Mesendoderm (in vitro differentiated cells): Measurements from ENCODE around the gene ZNF680. TPM values are rescaled to one million over a fixed set of nuclear protein-coding genes. Genes with fewer than 3 reads are reported as not detected.

ENCODE experiments used
- DNase-seq: peaks from one replicate; pipeline ENCODE4 v3.0.0; 2013
- H2AK5ac ChIP-seq: 2 replicates; pipeline ENCODE4 v1.6.1; 2013; ENCODE audit warnings: low read length, inconsistent platforms
- H2BK120ac ChIP-seq: 2 replicates; pipeline ENCODE4 v1.6.1; 2013; ENCODE audit warnings: low read depth, mild to moderate bottlenecking, low read length, moderate library complexity, mixed read lengths
- H2BK15ac ChIP-seq: replicated peaks from 2 replicates; pipeline ENCODE4 v1.6.1; 2013; ENCODE audit warnings: low read depth, mild to moderate bottlenecking, moderate library complexity
- H2BK5ac ChIP-seq: 2 replicates; pipeline ENCODE4 v1.6.1; 2013; ENCODE audit warnings: low read length, inconsistent platforms
- H3K18ac ChIP-seq: 2 replicates; pipeline ENCODE4 v1.6.1; 2013; ENCODE audit warnings: mild to moderate bottlenecking, low read length, mixed read lengths
- H3K23ac ChIP-seq: one replicate; pipeline ENCODE4 v1.6.1; 2013; ENCODE audit warnings: low read length
- H3K27ac ChIP-seq: 2 replicates; pipeline ENCODE4 v1.5.1; 2013; ENCODE audit warnings: low read depth, mild to moderate bottlenecking, inconsistent platforms, low read length, moderate library complexity
- H3K27me3 ChIP-seq: 2 replicates; pipeline ENCODE4 v1.6.1; 2013; ENCODE audit warnings: low read length, control low read depth, mild to moderate bottlenecking, inconsistent platforms; ENCODE audit not compliant: insufficient read depth, poor library complexity
- H3K36me3 ChIP-seq: 2 replicates; pipeline ENCODE4 v1.6.1; 2013; ENCODE audit warnings: low read length, inconsistent platforms; ENCODE audit not compliant: control insufficient read depth, insufficient read depth
- H3K4ac ChIP-seq: one replicate; pipeline ENCODE4 v1.6.1; 2013; ENCODE audit warnings: low read depth, mild to moderate bottlenecking, low read length, moderate library complexity
- H3K4me1 ChIP-seq: 2 replicates; pipeline ENCODE4 v1.6.1; 2013; ENCODE audit warnings: low read depth, low read length, inconsistent platforms; ENCODE audit not compliant: control insufficient read depth
- H3K4me2 ChIP-seq: 2 replicates; pipeline ENCODE4 v1.6.1; 2013; ENCODE audit warnings: low read length
- H3K4me3 ChIP-seq: 2 replicates; pipeline ENCODE4 v1.5.1; 2013; ENCODE audit warnings: mild to moderate bottlenecking, low read length
- H3K56ac ChIP-seq: one replicate; pipeline ENCODE4 v1.6.1; 2013; ENCODE audit warnings: low read length
- H3K79me1 ChIP-seq: 2 replicates; pipeline ENCODE4 v1.6.1; 2013; ENCODE audit warnings: low read length, inconsistent platforms
- H3K79me2 ChIP-seq: 2 replicates; pipeline ENCODE4 v1.6.1; 2013; ENCODE audit warnings: mild to moderate bottlenecking, low read length; ENCODE audit not compliant: control insufficient read depth, insufficient read depth
- H3K9ac ChIP-seq: 2 replicates; pipeline ENCODE4 v1.6.1; 2013; ENCODE audit warnings: low read length, inconsistent platforms
- H4K5ac ChIP-seq: one replicate; pipeline ENCODE4 v1.6.1; 2013; ENCODE audit warnings: low read length
- H4K8ac ChIP-seq: one replicate; pipeline ENCODE4 v1.6.1; 2013; ENCODE audit warnings: low read depth, mild to moderate bottlenecking, control low read depth, low read length, moderate library complexity
- WGBS: extraction: QIAGEN DNeasy Blood & Tissue Kit; methylation state at CpG from one replicate; pipeline ENCODE4 v1.1.7; 2013; ENCODE audit warnings: low lambda C conversion rate, missing lambda C conversion rate; ENCODE audit not compliant: insufficient coverage; ENCODE audit errors: extremely low coverage; 5-methylcytosine and 5-hydroxymethylcytosine counted together
- polyA plus RNA-seq, 2 experiments: library from polyadenylated mRNA; stranded (reverse); fragments of 200-250 nt; gene quantifications; one replicate each; pipeline ENCODE4 v1.2.3, GENCODE V29; 2013

The ZNF680 gene
- 5.3 TPM for polyA plus RNA-seq (2013, experiment 1 of 2)
- polyA plus RNA-seq (2013, experiment 2 of 2): 5.5 TPM

DNA sequence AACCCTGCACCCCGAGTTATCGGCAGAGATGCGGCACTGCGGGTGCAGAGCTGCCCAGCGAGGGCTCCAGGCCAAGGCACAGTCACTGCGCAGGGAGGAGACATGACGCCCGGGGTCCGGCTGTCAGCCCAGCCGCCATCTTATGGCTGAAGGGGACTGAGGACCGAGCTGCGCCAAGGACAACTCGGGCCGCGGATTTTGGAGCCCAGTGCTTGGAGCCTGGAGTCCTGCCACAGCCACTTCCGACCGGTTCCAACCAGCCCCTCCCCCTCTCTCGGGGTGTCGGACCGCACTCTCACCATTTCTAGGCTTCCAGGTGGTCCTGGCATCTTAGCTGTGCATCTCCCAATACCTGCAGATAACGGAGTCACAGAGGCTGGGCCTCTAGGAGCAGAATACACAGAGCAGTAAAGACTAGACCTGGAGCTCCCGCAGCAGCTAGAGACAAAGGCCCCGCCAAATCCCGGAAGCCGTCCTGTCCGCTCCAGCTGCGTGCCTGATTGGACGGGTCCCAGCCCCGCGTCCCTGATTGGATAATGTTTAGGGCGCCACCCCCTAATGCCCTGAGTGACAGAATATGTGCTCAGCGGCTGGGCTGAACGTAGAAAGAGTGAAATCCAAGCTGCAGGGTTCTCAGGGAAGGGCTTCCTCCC is at the start of gene ZNF680:
Gene ZNF680 (minus strand): TSS at position 446 of the 653 bp plus-strand sequence. CDS start 117 bp downstream, at position 329.
- Histone ChIP-seq H3K56ac (peak within 1 kb of the TSS; percentile 91), H3K4ac (no peak within 1 kb of the TSS), H2AK5ac (no peak within 1 kb of the TSS), H3K27me3 (no peaks in the 10 kb centered on the region), H2BK120ac (no peak within 1 kb of the TSS), H3K4me1 (no peaks in the 10 kb centered on the region), H3K4me3 (peak within 1 kb of the TSS; percentile 85), H3K9ac (peak within 1 kb of the TSS; percentile 81), H2BK5ac (no peak within 1 kb of the TSS), H3K36me3 (no peaks in the 10 kb centered on the region), H4K5ac (no peak within 1 kb of the TSS), H3K23ac (no peak within 1 kb of the TSS), H2BK15ac (no peak within 1 kb of the TSS), H3K79me1 (no peaks in the 10 kb centered on the region), H4K8ac (no peak within 1 kb of the TSS), H3K79me2 (peaks cover 10% of the 10 kb centered on the region), H3K27ac (peak within 1 kb of the TSS; percentile 51), H3K18ac (no peak within 1 kb of the TSS), H3K4me2 (no peak within 1 kb of the TSS)
- WGBS: no CpG with 5 or more reads among the region's 33 CpGs
- DNase-seq: peak; percentile 96

DNA sequence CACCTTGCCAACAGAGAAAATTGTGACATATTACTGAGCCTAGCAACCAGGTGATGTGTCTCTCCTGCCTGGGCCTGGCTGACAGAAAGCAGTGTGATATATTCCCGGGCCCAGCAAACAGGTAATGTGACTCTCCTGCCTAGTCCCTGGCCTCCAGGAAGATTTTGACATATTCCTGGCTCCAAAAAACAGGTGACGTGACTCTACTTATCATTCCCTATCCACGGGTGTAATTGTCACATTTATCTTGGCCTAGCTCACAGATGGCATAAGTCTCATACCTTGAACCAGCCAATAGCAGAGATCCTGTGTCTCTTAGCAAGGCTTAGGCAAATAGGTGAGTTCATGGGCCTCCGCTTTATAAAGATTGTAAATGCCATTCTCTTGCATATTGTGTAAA is 49.6 kb upstream of the ZNF680 start:
- no CpG with 5 or more reads among the region's 4 CpGs for WGBS
- DNase-seq: no peak
- no peak overlapping the region for H4K5ac ChIP-seq

DNA sequence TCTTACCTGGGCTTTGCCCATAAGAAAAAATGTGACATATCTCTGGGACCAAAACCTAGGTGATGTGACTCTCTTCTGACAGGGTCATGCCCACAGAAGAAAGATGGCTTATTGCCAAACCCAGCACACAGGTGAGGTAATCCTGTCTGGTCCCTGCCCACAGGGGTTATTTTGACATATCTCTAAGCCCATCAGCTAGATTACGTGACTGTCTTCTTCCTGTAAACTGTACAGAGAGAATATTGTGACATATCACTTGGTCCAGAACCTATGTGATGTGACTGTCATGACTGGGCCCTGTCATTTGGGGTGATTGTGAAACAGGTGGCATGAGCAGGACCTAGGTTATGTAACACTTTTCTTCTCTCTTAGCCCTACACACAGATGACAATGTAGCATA is 48.8 kb upstream of the ZNF680 start:
- no peak overlapping the region for H3K18ac ChIP-seq
- H4K5ac ChIP-seq: no peak overlapping the region
- no peak overlapping the region for H2BK5ac ChIP-seq
- no peak overlapping the region for H3K4me3 ChIP-seq
- no peaks in the 10 kb centered on the region for H3K36me3 ChIP-seq
- no peaks in the 10 kb centered on the region for H3K4me1 ChIP-seq
- H3K4me2 ChIP-seq: no peak overlapping the region
- H3K56ac ChIP-seq: no peak overlapping the region
- WGBS: no CpG with 5 or more reads among the region's 1 CpG
- H3K4ac ChIP-seq: no peak overlapping the region
- H2BK15ac ChIP-seq: no peak overlapping the region
- H3K23ac ChIP-seq: no peak overlapping the region
- no peak overlapping the region for H2AK5ac ChIP-seq
- H3K79me2 ChIP-seq: no peaks in the 10 kb centered on the region
- no peaks in the 10 kb centered on the region for H3K27me3 ChIP-seq
- no peak overlapping the region for H3K9ac ChIP-seq
- no peak overlapping the region for H4K8ac ChIP-seq
- H2BK120ac ChIP-seq: no peak overlapping the region
- no peak for DNase-seq
- H3K27ac ChIP-seq: no peak overlapping the region
- no peaks in the 10 kb centered on the region for H3K79me1 ChIP-seq

More for the DNA sequence above, 49.6 kb upstream of the ZNF680 start:
- H2AK5ac ChIP-seq: no peak overlapping the region
- no peaks in the 10 kb centered on the region for H3K4me1 ChIP-seq
- no peak overlapping the region for H4K8ac ChIP-seq
- H3K27me3 ChIP-seq: no peaks in the 10 kb centered on the region
- no peak overlapping the region for H3K9ac ChIP-seq
- H3K79me1 ChIP-seq: no peaks in the 10 kb centered on the region
- H3K4ac ChIP-seq: no peak overlapping the region
- no peak overlapping the region for H3K18ac ChIP-seq
- no peaks in the 10 kb centered on the region for H3K36me3 ChIP-seq
- no peak overlapping the region for H3K27ac ChIP-seq
- no peak overlapping the region for H2BK15ac ChIP-seq
- H3K79me2 ChIP-seq: no peaks in the 10 kb centered on the region
- no peak overlapping the region for H2BK120ac ChIP-seq
- H3K23ac ChIP-seq: no peak overlapping the region
- no peak overlapping the region for H3K56ac ChIP-seq
- H3K4me2 ChIP-seq: no peak overlapping the region
- H3K4me3 ChIP-seq: no peak overlapping the region
- no peak overlapping the region for H2BK5ac ChIP-seq

DNA sequence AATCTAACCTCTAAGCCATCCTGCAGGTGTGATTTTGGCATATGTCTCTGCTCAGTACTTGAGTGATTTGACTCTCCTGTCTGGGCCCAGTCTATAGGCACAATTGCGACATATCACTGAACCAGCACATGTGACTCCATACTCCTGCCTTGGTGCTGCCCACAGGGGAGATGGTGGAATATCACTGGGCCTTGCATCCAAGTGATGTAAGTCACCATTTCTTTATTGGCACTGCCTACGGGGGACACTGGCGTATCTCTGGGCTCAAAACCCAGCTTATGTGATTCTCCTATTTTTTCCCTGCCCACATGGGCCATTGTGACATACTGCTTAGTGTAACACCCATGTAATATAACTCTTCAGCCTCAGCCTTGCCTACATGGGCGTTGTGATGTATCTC is 48.1 kb upstream of the ZNF680 start:
- H3K4ac ChIP-seq: no peak overlapping the region
- no peak overlapping the region for H2BK120ac ChIP-seq
- no peaks in the 10 kb centered on the region for H3K79me1 ChIP-seq
- H3K27ac ChIP-seq: no peak overlapping the region
- H3K4me2 ChIP-seq: no peak overlapping the region
- no peak overlapping the region for H4K5ac ChIP-seq
- H3K36me3 ChIP-seq: no peaks in the 10 kb centered on the region
- no CpG with 5 or more reads among the region's 4 CpGs for WGBS
- no peak overlapping the region for H3K4me3 ChIP-seq
- no peak overlapping the region for H2AK5ac ChIP-seq
- no peak overlapping the region for H2BK5ac ChIP-seq
- H3K18ac ChIP-seq: no peak overlapping the region
- H3K9ac ChIP-seq: no peak overlapping the region
- no peaks in the 10 kb centered on the region for H3K4me1 ChIP-seq
- H2BK15ac ChIP-seq: no peak overlapping the region
- no peak overlapping the region for H4K8ac ChIP-seq
- no peak overlapping the region for H3K56ac ChIP-seq
- H3K23ac ChIP-seq: no peak overlapping the region
- H3K79me2 ChIP-seq: no peaks in the 10 kb centered on the region
- no peaks in the 10 kb centered on the region for H3K27me3 ChIP-seq
- no peak for DNase-seq

DNA sequence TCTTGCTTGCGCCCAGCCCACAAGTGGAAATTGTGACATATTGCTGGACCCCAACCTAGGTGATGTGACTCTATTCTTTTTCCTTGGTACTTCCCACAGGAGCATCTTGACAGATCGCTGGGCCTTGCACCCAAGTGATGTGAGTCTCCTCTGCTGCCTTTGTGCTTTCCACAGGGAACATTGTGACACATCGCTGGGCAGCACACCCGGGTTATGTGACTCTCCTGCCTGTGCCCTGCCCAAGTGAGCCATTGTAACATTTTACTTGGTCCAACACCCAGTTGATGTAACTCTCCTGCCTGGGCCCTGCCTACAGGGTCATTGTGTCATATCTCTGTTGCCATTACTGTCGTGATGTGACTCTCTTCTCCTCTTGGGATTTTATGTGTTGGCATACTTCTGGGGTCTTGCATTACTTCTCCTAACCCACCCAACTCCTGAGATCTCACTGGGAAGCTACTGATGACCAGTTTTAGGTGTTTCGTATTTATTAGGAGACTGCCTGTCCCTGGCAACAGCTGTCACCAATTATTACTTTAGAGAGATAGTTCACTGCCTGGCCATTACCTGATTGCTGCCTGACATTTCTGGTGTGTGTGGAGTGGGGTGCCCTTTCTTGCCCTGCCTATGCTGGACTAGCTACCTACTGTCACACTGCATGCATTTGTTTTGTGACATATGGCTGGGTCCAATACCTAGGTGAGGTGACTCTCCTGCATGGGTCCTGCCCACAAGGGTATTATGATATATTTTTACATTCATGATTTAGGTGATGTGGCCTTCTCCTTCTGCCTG is 45.4 kb upstream of the ZNF680 start:
- H3K27me3 ChIP-seq: no peaks in the 10 kb centered on the region
- H3K9ac ChIP-seq: no peak overlapping the region
- H3K79me1 ChIP-seq: no peaks in the 10 kb centered on the region
- no peak for DNase-seq
- H4K5ac ChIP-seq: no peak overlapping the region
- H3K4me1 ChIP-seq: no peaks in the 10 kb centered on the region
- H3K79me2 ChIP-seq: no peaks in the 10 kb centered on the region
- H3K18ac ChIP-seq: no peak overlapping the region
- H3K23ac ChIP-seq: no peak overlapping the region
- no peak overlapping the region for H2BK15ac ChIP-seq
- no CpG with 5 or more reads among the region's 6 CpGs for WGBS
- no peak overlapping the region for H2AK5ac ChIP-seq
- H2BK120ac ChIP-seq: no peak overlapping the region
- no peak overlapping the region for H3K56ac ChIP-seq
- no peak overlapping the region for H3K27ac ChIP-seq
- H3K36me3 ChIP-seq: no peaks in the 10 kb centered on the region
- no peak overlapping the region for H2BK5ac ChIP-seq
- no peak overlapping the region for H3K4ac ChIP-seq
- H3K4me2 ChIP-seq: no peak overlapping the region
- no peak overlapping the region for H4K8ac ChIP-seq
- no peak overlapping the region for H3K4me3 ChIP-seq
